Gastrocnemius medialis (tissue), 4 donors: ENCODE data around the gene RNASE12.

Experiments
- CTCF ChIP-seq, 5 experiments: fragments of 450-650 bp in 3 of 5; fragments of 200-600 bp in 2 of 5; sonication (generic) in 2 of 5; IDR thresholded peaks in 4 of 5; conservative IDR thresholded peaks in 1 of 5; 1 replicate in 4 of 5; 2 replicates in 1 of 5; pipeline ENCODE4 v1.5.1; 2016 to 2019; ENCODE audit warnings: antibody characterized with exemption in 5 of 5, mild to moderate bottlenecking in 3 of 5, moderate library complexity in 3 of 5
- POLR2A ChIP-seq, 2 donors: fragments of 450-650 bp; IDR thresholded peaks; one replicate each; pipeline ENCODE4 v1.6.1; 2017; ENCODE audit warnings: antibody characterized with exemption in 2 of 2, mild to moderate bottlenecking in 2 of 2, moderate library complexity in 2 of 2

DNA sequence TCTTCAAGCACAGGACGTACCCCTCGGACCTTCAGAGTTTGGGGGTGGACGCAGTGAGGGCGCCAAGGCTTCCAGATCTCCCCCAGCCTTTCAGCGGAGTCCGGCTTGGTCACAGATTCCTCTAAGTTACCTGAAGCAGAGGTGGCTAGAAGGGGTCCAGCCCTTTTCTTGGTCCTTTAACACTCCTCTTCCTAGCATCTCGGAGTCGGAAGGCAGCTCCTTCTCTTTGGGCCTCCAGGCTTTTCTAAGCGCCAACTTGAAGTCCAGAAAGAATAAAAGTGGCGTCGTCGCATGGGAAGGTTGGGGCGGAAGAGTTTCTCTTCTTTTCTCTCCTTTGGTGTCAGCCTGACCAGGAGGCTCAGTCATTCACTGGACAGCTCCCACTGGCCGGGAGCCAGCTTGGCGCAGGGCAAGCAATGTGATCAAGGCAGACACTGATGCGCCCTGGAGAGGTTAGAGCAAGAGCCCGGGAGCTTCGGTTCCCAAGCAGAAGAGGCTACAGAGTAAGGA, 40.8 kb upstream of the RNASE12 start:
- no peak for TF ChIP-seq CTCF (IDR thresholded peaks at IDR 0.05 in 4 of 5, conservative IDR thresholded peaks at IDR 0.05 in 1 of 5)
- TF ChIP-seq POLR2A (IDR thresholded peaks at IDR 0.05): no peak
